ENCODE data around the gene SRSF11. TPM values are rescaled to one million over a fixed set of nuclear protein-coding genes. Genes with fewer than 3 reads are reported as not detected.

SRSF11 gene
- total RNA-seq, 2 donors from 2014 or later: 157 to 174 TPM

- no peak overlapping the region for H3K4me3 ChIP-seq
- DNase-seq (no peak), ATAC-seq (no peak)
- no peak for TF ChIP-seq POLR2A (IDR thresholded peaks at IDR 0.05)
- TF ChIP-seq CTCF (IDR thresholded peaks at IDR 0.05): no peak
- intact Hi-C loops (cut with DNase I): no loop called here
- H3K27me3 ChIP-seq: no peaks in the 10 kb centered on the region
- H3K27ac ChIP-seq: no peak overlapping the region
- H3K9me3 ChIP-seq: no peaks in the 10 kb centered on the region
- H3K4me1 ChIP-seq: no peaks in the 10 kb centered on the region
- peaks cover 7 to 10% of the 10 kb centered on the region in 2 donors for H3K36me3 ChIP-seq (replicated peaks in 1 of 2; ENCODE audit: insufficient read depth in 1 of 2, low read depth in 2 of 2)
Observed at GRCh38 chr1:70293186-70293843, 72.1 kb downstream of the SRSF11 start.

- Histone ChIP-seq H3K36me3 (replicated peaks in 1 of 2; ENCODE audit: insufficient read depth in 1 of 2, low read depth in 2 of 2) (peaks cover 10 to 14% of the 10 kb centered on the region in 2 donors), H3K9me3 (no peaks in the 10 kb centered on the region), H3K4me1 (no peaks in the 10 kb centered on the region), H3K27me3 (no peaks in the 10 kb centered on the region), H3K27ac (no peak overlapping the region), H3K4me3 (no peak overlapping the region)
- ATAC-seq (no peak), DNase-seq (no peak)
- WGBS, 2 donors: 91 to 92% methylated on average over 4 of the region's 4 CpGs
- intact Hi-C loops (cut with DNase I): no loop called here
- TF ChIP-seq CTCF (IDR thresholded peaks at IDR 0.05) (no peak), POLR2A (IDR thresholded peaks at IDR 0.05) (no peak)
Observed at GRCh38 chr1:70295749-70296148, 74.6 kb downstream of the SRSF11 start.

GRCh38 chr1:70299472-70299871, 78.3 kb downstream of the SRSF11 start:
- no peaks in the 10 kb centered on the region for H3K4me1 ChIP-seq
- no peak overlapping the region for H3K27ac ChIP-seq
- H3K9me3 ChIP-seq: no peaks in the 10 kb centered on the region
- no peak overlapping the region for H3K4me3 ChIP-seq
- no peak for TF ChIP-seq POLR2A (IDR thresholded peaks at IDR 0.05)
- TF ChIP-seq CTCF (IDR thresholded peaks at IDR 0.05): no peak
- intact Hi-C loops (cut with DNase I): no loop called here
- H3K36me3 ChIP-seq (replicated peaks in 1 of 2; ENCODE audit: insufficient read depth in 1 of 2, low read depth in 2 of 2): peaks cover 8 to 10% of the 10 kb centered on the region in 2 donors
- DNase-seq (no peak), ATAC-seq (no peak)
- no peaks in the 10 kb centered on the region for H3K27me3 ChIP-seq

Small RNA genes within 50 kb of the gene (small RNA-seq; reads per million reads assigned to genes)
- gene RN7SL242P: not detected

Other genes with a start within 250 kb of the SRSF11 start
- gene LRRC40, start 15.8 kb upstream of the SRSF11 start, total RNA-seq: 1 to 10 TPM; 3.3 to 7.3 TPM
- 10 to 100 TPM; 13.7 to 21.8 TPM for gene ANKRD13C, start 133.3 kb downstream of the SRSF11 start, total RNA-seq
- gene CTH, start 189.9 kb downstream of the SRSF11 start, total RNA-seq: 1 to 10 TPM; 5.9 to 7.3 TPM